Transverse colon (tissue), 4 donors: Measurements from ENCODE around the gene FOSL1. TPM values are rescaled to one million over a fixed set of nuclear protein-coding genes. Genes with fewer than 3 reads are reported as not detected.

Experiments used
- DNase-seq: peaks from one replicate; pipeline ENCODE4 v3.0.0-alpha.2; 2019
- H3K27ac ChIP-seq, 4 donors: fragments of 200-600 bp; sonication (generic); 2 replicates each; pipeline ENCODE4 v1.5.1; 2016 to 2018; ENCODE audit warnings: inconsistent platforms in 4 of 4
- H3K27me3 ChIP-seq: fragments of 200-600 bp; sonication (generic); 2 replicates; pipeline ENCODE4 v1.5.1; 2017; ENCODE audit warnings: inconsistent platforms
- H3K36me3 ChIP-seq, 4 donors: fragments of 200-600 bp; sonication (generic); 2 replicates each; pipeline ENCODE4 v1.5.1; 2017 to 2019; ENCODE audit warnings: inconsistent platforms in 4 of 4
- H3K4me1 ChIP-seq, 4 donors: fragments of 200-600 bp; sonication (generic); 2 replicates each; pipeline ENCODE4 v1.5.1; 2017 to 2020; ENCODE audit warnings: inconsistent platforms in 4 of 4
- H3K4me3 ChIP-seq, 4 donors: fragments of 200-600 bp; sonication (generic); 1 replicate in 1 of 4; 2 replicates in 3 of 4; pipeline versions ENCODE4 v1.5.1 to v1.6.1; 2017 to 2019; ENCODE audit warnings: inconsistent platforms in 4 of 4
- H3K9me3 ChIP-seq, 2 donors: fragments of 200-600 bp; sonication (generic); 2 replicates each; pipeline ENCODE4 v1.5.1; 2017 to 2019; ENCODE audit warnings: inconsistent platforms in 2 of 2
- EP300 ChIP-seq: sonication (generic); formaldehyde crosslinking; IDR thresholded peaks from one replicate; pipeline ENCODE4 v1.6.1; 2017; ENCODE audit warnings: antibody characterized with exemption, low read depth
- POLR2A ChIP-seq: fragments of 450-650 bp; IDR thresholded peaks from one replicate; pipeline ENCODE4 v1.6.1; 2016; ENCODE audit warnings: antibody characterized with exemption, mild to moderate bottlenecking, moderate library complexity
- POLR2AphosphoS5 ChIP-seq, 3 donors: sonication (generic); formaldehyde crosslinking; IDR thresholded peaks; one replicate each; pipeline ENCODE4 v1.6.1; 2016; ENCODE audit warnings: antibody characterized with exemption in 3 of 3
- WGBS, 2 donors: methylation state at CpG; one replicate each; pipeline ENCODE4 v1.1.5; 2018; ENCODE audit warnings: low coverage in 1 of 2; 5-methylcytosine and 5-hydroxymethylcytosine counted together
- in situ Hi-C, 4 donors: fragments of 200-750 bp; cut with MboI; loops; one replicate each; pipeline versions ENCODE4 v1.15.0 to v1.15.1; 2017; ENCODE audit warnings: low sequenced_read_pairs in 3 of 4, low pct_ligation_motif_present in 1 of 4, low pct_unique_long_range_greater_than_20kb in 1 of 4
- intact Hi-C: fragments of 100-400 bp; cut with DNase I; formaldehyde crosslinking; loops from one replicate; pipeline ENCODE4 v1.15.1; 2023; ENCODE audit warnings: low total_unique reads
- total RNA-seq, 4 donors: library from RNA; depleted of rRNA; stranded (reverse); fragments of >200 nt; gene quantifications; one replicate each; pipeline ENCODE4 v1.1.0, GENCODE V29; 2016
- TF ChIP-seq, protein P1 (sequence below), 5 experiments: fragments of 200-600 bp in 3 of 5; fragments of 450-650 bp in 2 of 5; sonication (generic) in 3 of 5; IDR thresholded peaks; 1 replicate in 2 of 5; 2 replicates in 3 of 5; pipeline ENCODE4 v1.5.1; 2016 to 2017; ENCODE audit warnings: antibody characterized with exemption in 5 of 5, inconsistent platforms in 3 of 5, mild to moderate bottlenecking in 2 of 5, moderate library complexity in 1 of 5

The FOSL1 gene
- total RNA-seq, 4 donors from 2014 or later, result 1.2 to 11.6 TPM; not detected in 2

DNA sequence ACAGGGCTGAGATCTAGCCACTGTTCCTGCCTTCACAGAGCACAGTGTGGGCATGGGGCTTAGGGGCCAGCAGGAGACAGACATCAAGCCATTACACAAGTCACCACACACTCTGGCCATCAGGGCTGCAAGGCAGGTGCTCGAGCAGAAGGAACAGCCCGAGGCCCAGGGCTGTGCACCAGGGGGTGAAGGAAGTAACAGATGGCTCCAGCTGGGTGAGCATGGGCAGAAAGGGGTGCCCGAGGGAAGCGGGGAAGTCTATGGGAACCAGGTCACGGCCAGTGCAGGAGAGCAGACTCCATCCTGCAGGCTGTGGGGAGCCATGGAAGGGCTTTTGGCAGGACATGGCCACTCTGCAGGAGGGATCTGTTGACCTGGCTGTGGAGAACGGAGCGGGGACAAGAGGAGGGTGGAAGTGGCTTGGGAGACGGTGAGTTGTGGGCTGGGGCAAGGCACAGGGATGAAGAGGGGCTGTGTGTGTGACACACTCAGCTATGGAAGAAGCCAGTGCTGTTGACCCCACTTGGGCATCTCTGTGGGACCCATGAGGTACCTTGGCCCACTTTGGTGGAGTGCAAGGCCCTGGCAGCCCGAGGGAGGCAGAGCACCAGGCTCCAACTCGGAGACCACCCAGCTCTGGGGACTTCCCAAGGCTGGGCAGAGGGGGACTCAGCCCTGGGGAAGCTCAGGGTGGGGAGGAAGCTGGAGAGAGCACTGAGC is 15.1 kb upstream of the FOSL1 start:
- TF ChIP-seq EP300 (no peak), POLR2A (no peak), POLR2AphosphoS5 (IDR thresholded peaks at IDR 0.05) (no peak)
- TF ChIP-seq, protein P1, sequence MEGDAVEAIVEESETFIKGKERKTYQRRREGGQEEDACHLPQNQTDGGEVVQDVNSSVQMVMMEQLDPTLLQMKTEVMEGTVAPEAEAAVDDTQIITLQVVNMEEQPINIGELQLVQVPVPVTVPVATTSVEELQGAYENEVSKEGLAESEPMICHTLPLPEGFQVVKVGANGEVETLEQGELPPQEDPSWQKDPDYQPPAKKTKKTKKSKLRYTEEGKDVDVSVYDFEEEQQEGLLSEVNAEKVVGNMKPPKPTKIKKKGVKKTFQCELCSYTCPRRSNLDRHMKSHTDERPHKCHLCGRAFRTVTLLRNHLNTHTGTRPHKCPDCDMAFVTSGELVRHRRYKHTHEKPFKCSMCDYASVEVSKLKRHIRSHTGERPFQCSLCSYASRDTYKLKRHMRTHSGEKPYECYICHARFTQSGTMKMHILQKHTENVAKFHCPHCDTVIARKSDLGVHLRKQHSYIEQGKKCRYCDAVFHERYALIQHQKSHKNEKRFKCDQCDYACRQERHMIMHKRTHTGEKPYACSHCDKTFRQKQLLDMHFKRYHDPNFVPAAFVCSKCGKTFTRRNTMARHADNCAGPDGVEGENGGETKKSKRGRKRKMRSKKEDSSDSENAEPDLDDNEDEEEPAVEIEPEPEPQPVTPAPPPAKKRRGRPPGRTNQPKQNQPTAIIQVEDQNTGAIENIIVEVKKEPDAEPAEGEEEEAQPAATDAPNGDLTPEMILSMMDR (IDR thresholded peaks at IDR 0.05), result no peak
- Histone ChIP-seq H3K36me3 (no peaks in the 10 kb centered on the region), H3K4me3 (no peak overlapping the region), H3K27me3 (no peaks in the 10 kb centered on the region), H3K27ac (peak overlapping the region; percentile 91 to 98 (median 96)), H3K9me3 (no peaks in the 10 kb centered on the region), H3K4me1 (peaks cover 25 to 47% (median 45%) of the 10 kb centered on the region in 4 donors)
- 56 to 62% methylated on average over 3 to 10 of the region's 10 CpGs for WGBS, 2 donors
- no peak for DNase-seq
- in situ Hi-C loops (no loop called here), intact Hi-C loops (no loop called here)

DNA sequence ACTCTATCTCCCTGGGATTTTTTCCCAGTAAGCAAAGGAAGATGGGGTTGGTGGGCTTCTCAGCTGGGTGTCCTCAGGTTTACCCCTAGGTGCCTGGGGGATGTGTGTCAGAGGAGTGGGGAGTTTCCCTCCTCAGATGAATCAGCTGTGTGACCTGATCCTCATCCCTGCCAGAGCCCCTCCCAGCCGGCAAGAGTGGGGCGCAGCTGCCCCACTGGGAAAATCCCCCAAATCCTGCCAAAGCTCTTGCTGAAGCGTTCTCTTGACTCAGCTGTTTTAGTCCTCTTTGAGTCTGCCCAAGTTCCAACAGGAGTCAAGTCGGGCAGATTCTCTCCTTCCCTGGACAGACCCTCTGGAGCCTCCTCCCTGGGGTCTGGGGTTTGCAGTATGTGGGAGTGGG is 12.7 kb upstream of the FOSL1 start:
- DNase-seq, result no peak
- Histone ChIP-seq H3K9me3 (no peaks in the 10 kb centered on the region), H3K4me1 (peaks cover 22 to 41% (median 37%) of the 10 kb centered on the region in 4 donors), H3K4me3 (no peak overlapping the region), H3K36me3 (no peaks in the 10 kb centered on the region), H3K27me3 (no peaks in the 10 kb centered on the region), H3K27ac (no peak overlapping the region)
- intact Hi-C loops (no loop called here), in situ Hi-C loops (no loop called here)
- 48% methylated on average over 4 of the region's 4 CpGs; no CpG with 5 or more reads in 1 of the 2 donors for WGBS, 2 donors
- TF ChIP-seq EP300, result no peak
- TF ChIP-seq, protein P1 (IDR thresholded peaks at IDR 0.05), result no peak
- TF ChIP-seq POLR2A, result no peak
- no peak for TF ChIP-seq POLR2AphosphoS5 (IDR thresholded peaks at IDR 0.05)

GRCh38 chr11:65911682-65912568 is 11.7 kb upstream of the FOSL1 start:
- peak overlapping the region in 1 of 4 donors; percentile 8 for H3K27ac ChIP-seq
- no peaks in the 10 kb centered on the region for H3K27me3 ChIP-seq
- WGBS, 2 donors, result 31 to 35% methylated on average over 4 to 14 of the region's 14 CpGs
- no peak for TF ChIP-seq EP300
- no peak for TF ChIP-seq POLR2A
- TF ChIP-seq POLR2AphosphoS5 (IDR thresholded peaks at IDR 0.05), result peak in 2 of 3 donors; percentile 11 to 42
- TF ChIP-seq, protein P1 (IDR thresholded peaks at IDR 0.05), result peak in 2 of 5 experiments; percentile 14 to 16
- peak; percentile 40 for DNase-seq
- no peak overlapping the region for H3K4me3 ChIP-seq
- no peaks in the 10 kb centered on the region for H3K36me3 ChIP-seq
- intact Hi-C loops (no loop called here), in situ Hi-C loops (no loop called here)
- no peaks in the 10 kb centered on the region for H3K9me3 ChIP-seq
- peaks cover 13 to 32% (median 28%) of the 10 kb centered on the region in 4 donors for H3K4me1 ChIP-seq

GRCh38 chr11:65907878-65908277 is 7.7 kb upstream of the FOSL1 start:
- no peak for DNase-seq
- Histone ChIP-seq H3K27me3 (no peaks in the 10 kb centered on the region), H3K27ac (no peak overlapping the region), H3K36me3 (no peaks in the 10 kb centered on the region), H3K4me1 (peaks cover 0 to 11% (median 9%) of the 10 kb centered on the region in 4 donors), H3K4me3 (no peak overlapping the region), H3K9me3 (no peaks in the 10 kb centered on the region)
- in situ Hi-C loops (no loop called here), intact Hi-C loops (no loop called here)
- TF ChIP-seq POLR2A (no peak), EP300 (no peak), POLR2AphosphoS5 (IDR thresholded peaks at IDR 0.05) (no peak)
- TF ChIP-seq, protein P1 (IDR thresholded peaks at IDR 0.05), result no peak
- WGBS, 2 donors, result 75% methylated on average over 6 of the region's 6 CpGs; no CpG with 5 or more reads in 1 of the 2 donors
